Measurements from ENCODE around the gene ANOS1.

The ANOS1 gene

DNA sequence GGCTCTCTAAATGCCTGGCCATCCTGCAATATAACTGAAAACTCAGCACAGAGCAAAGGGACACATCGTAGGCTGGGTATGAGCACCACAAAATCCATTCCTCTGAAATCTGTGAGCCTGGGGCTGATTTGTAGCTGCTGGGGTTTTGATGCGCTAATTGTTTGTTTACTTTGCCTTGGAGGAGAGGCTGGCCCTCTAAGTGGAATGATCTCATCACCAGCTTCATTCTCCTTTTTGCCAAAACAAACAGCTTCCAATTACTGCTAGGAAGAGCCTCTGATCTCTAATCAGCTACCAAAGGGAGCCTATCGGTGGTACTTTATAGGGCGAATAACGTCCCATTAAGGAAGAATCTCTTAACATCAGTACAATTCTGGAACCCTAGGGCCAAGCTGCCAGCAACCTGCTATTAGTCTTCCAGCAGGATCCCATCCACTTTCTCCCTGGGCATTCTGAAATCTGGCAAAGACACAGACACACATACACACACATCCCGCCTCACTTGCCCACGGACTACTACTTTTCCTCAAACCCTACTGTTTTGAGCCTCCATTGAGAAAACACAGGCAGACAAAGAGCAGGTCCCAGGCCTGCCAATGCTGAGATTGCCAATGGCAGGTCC lies 5.8 kb downstream of the ANOS1 start:
- TF ChIP-seq ZNF70 (CRISPR knock-in tag; IDR thresholded peaks at IDR 0.05) (no peak), ZNF8 (CRISPR knock-in tag; IDR thresholded peaks at IDR 0.05) (no peak), ISL1 (CRISPR knock-in tag; IDR thresholded peaks at IDR 0.05) (no peak), RARB (CRISPR knock-in tag; IDR thresholded peaks at IDR 0.05) (no peak), GLIS3 (CRISPR knock-in tag; IDR thresholded peaks at IDR 0.05) (no peak), TOX (CRISPR knock-in tag; IDR thresholded peaks at IDR 0.05; ENCODE audit: borderline replicate concordance) (no peak), ARNTL (CRISPR knock-in tag; IDR thresholded peaks at IDR 0.05; ENCODE audit: borderline replicate concordance, low read depth) (no peak), ESRRG (CRISPR knock-in tag; IDR thresholded peaks at IDR 0.05) (no peak)
- TF ChIP-seq, protein P1, sequence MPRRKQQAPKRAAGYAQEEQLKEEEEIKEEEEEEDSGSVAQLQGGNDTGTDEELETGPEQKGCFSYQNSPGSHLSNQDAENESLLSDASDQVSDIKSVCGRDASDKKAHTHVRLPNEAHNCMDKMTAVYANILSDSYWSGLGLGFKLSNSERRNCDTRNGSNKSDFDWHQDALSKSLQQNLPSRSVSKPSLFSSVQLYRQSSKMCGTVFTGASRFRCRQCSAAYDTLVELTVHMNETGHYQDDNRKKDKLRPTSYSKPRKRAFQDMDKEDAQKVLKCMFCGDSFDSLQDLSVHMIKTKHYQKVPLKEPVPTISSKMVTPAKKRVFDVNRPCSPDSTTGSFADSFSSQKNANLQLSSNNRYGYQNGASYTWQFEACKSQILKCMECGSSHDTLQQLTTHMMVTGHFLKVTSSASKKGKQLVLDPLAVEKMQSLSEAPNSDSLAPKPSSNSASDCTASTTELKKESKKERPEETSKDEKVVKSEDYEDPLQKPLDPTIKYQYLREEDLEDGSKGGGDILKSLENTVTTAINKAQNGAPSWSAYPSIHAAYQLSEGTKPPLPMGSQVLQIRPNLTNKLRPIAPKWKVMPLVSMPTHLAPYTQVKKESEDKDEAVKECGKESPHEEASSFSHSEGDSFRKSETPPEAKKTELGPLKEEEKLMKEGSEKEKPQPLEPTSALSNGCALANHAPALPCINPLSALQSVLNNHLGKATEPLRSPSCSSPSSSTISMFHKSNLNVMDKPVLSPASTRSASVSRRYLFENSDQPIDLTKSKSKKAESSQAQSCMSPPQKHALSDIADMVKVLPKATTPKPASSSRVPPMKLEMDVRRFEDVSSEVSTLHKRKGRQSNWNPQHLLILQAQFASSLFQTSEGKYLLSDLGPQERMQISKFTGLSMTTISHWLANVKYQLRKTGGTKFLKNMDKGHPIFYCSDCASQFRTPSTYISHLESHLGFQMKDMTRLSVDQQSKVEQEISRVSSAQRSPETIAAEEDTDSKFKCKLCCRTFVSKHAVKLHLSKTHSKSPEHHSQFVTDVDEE (CRISPR knock-in tag; IDR thresholded peaks at IDR 0.05): no peak
- no peak for ATAC-seq

DNA sequence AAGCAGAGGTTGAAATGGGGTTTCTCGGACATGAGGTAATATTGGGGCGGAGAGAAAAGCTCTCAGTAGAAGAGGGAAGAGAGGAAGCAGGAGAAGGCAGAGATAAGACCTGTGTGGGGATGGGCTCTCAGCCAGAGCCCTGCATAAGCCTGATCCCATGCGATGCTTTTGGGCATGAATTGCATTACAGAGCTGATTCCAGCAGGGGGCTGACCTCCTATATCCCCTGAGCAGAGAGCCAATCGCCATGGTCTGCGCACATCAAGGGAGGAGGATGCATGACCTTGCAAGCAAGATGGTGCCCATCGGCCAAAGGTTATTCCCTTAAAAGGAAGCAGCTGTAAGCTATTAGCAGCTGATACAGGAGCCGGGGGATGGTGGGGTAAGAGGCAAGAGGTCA lies 7.6 kb downstream of the ANOS1 start:
- ATAC-seq: no peak
- TF ChIP-seq, protein P1 (CRISPR knock-in tag; IDR thresholded peaks at IDR 0.05): no peak
- TF ChIP-seq OSR1 (CRISPR knock-in tag; IDR thresholded peaks at IDR 0.05) (no peak), ZNF565 (CRISPR knock-in tag; conservative IDR thresholded peaks at IDR 0.05; ENCODE audit: low read depth) (no peak), TCF4 (CRISPR knock-in tag; IDR thresholded peaks at IDR 0.05; ENCODE audit: borderline replicate concordance) (no peak), ZFP3 (CRISPR knock-in tag; IDR thresholded peaks at IDR 0.05) (no peak), ZNF70 (CRISPR knock-in tag; IDR thresholded peaks at IDR 0.05) (no peak), BACH2 (CRISPR knock-in tag; IDR thresholded peaks at IDR 0.05; ENCODE audit: borderline replicate concordance) (no peak), GLIS3 (CRISPR knock-in tag; IDR thresholded peaks at IDR 0.05) (no peak), ARNTL (CRISPR knock-in tag; IDR thresholded peaks at IDR 0.05; ENCODE audit: borderline replicate concordance, low read depth) (no peak), ZC3H10 (CRISPR knock-in tag; IDR thresholded peaks at IDR 0.05) (no peak), PPARA (CRISPR knock-in tag; IDR thresholded peaks at IDR 0.05; ENCODE audit: borderline replicate concordance) (no peak), CSDC2 (CRISPR knock-in tag; IDR thresholded peaks at IDR 0.05) (no peak), ESRRG (CRISPR knock-in tag; IDR thresholded peaks at IDR 0.05) (no peak), TOX (CRISPR knock-in tag; IDR thresholded peaks at IDR 0.05; ENCODE audit: borderline replicate concordance) (no peak), ZFP30 (CRISPR knock-in tag; IDR thresholded peaks at IDR 0.05) (no peak)
- TF ChIP-seq, protein P2, sequence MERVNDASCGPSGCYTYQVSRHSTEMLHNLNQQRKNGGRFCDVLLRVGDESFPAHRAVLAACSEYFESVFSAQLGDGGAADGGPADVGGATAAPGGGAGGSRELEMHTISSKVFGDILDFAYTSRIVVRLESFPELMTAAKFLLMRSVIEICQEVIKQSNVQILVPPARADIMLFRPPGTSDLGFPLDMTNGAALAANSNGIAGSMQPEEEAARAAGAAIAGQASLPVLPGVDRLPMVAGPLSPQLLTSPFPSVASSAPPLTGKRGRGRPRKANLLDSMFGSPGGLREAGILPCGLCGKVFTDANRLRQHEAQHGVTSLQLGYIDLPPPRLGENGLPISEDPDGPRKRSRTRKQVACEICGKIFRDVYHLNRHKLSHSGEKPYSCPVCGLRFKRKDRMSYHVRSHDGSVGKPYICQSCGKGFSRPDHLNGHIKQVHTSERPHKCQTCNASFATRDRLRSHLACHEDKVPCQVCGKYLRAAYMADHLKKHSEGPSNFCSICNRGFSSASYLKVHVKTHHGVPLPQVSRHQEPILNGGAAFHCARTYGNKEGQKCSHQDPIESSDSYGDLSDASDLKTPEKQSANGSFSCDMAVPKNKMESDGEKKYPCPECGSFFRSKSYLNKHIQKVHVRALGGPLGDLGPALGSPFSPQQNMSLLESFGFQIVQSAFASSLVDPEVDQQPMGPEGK (CRISPR knock-in tag; IDR thresholded peaks at IDR 0.05; ENCODE audit: borderline replicate concordance): no peak
- TF ChIP-seq, protein P3, sequence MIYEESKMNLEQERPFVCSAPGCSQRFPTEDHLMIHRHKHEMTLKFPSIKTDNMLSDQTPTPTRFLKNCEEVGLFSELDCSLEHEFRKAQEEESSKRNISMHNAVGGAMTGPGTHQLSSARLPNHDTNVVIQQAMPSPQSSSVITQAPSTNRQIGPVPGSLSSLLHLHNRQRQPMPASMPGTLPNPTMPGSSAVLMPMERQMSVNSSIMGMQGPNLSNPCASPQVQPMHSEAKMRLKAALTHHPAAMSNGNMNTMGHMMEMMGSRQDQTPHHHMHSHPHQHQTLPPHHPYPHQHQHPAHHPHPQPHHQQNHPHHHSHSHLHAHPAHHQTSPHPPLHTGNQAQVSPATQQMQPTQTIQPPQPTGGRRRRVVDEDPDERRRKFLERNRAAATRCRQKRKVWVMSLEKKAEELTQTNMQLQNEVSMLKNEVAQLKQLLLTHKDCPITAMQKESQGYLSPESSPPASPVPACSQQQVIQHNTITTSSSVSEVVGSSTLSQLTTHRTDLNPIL (CRISPR knock-in tag; IDR thresholded peaks at IDR 0.05; ENCODE audit: low read depth): no peak
- TF ChIP-seq, protein P4, sequence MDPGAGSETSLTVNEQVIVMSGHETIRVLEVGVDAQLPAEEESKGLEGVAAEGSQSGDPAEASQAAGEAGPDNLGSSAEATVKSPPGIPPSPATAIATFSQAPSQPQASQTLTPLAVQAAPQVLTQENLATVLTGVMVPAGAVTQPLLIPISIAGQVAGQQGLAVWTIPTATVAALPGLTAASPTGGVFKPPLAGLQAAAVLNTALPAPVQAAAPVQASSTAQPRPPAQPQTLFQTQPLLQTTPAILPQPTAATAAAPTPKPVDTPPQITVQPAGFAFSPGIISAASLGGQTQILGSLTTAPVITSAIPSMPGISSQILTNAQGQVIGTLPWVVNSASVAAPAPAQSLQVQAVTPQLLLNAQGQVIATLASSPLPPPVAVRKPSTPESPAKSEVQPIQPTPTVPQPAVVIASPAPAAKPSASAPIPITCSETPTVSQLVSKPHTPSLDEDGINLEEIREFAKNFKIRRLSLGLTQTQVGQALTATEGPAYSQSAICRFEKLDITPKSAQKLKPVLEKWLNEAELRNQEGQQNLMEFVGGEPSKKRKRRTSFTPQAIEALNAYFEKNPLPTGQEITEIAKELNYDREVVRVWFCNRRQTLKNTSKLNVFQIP (CRISPR knock-in tag; IDR thresholded peaks at IDR 0.05; ENCODE audit: borderline replicate concordance, low read depth): no peak

Measured in SK-N-SH treated with all-trans-retinoic acid at 6 μM for 48 hours (cell line).